Measurements from ENCODE around the gene TBATA. TPM values are rescaled to one million over a fixed set of nuclear protein-coding genes. Genes with fewer than 3 reads are reported as not detected.
"Not testable (repeated sequence)": the region's sequence is repeated elsewhere in the genome, so short reads cannot be mapped to it uniquely, and the experiment has no call there.

TBATA gene
- total RNA-seq, 1 experiment from 2014 or later: not detected

DNA sequence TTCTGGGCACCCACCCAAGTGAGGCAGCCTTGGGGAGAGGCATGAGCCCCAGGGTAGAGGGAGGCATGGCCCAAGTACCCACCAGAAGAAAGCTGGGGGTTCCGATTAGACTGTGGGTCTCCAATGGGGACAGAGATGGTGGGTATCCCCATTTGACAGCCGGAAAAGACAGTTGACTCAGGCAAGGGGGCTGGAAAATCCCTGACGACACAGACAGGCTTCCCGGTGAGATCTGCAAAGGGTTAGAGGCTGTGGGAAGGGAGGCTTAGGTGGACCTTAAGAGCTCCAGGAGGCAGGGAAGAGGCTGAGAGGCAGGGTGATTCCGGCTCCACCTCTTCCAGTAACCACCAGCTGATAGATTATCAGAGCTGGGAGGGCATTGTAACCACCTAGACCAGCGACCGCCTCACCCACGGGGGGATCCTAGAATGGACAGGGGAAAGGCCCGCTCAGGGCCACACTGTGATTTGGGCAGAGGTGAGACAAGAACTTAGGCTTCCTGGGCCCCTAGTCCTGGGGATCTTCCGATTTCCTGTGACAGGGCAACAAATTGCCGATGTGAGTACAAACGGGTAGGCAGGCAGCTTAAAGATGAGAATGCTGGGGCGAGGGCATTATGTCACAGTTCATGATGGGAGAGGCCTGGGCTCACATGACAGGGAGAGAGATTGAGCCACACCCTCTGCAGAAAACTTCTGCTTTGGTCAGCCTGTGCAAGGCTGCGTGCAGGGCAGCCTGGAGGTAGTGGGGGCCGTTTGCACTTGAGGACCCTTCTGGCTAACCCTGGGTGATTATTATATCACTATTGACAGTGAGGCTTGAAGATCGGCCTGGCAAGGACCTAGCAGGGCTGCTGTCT, 5.4 kb downstream of the TBATA start:
- DNase-seq (ENCODE audit: low read depth): no peak

DNA sequence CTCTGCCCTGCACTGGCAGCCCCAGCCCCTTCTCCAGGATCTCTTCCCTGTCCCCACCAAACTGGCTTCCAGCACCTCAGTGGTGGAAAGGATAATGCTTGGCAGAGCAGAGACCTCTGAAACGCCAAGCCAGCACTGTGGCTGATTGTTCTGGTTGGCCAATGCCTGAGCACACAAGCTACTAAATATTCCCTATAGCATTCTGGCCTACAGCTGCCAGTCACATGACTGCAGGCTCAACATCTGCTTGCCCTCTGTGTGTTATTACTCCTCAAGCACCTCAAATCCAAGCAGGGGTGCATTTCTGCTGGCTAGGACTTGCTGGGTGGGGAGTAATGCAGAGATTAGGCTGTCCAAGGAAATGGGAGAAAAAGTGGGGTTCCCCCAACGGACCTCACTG, 6.1 kb downstream of the TBATA start:
- no peak for DNase-seq (ENCODE audit: low read depth)

DNA sequence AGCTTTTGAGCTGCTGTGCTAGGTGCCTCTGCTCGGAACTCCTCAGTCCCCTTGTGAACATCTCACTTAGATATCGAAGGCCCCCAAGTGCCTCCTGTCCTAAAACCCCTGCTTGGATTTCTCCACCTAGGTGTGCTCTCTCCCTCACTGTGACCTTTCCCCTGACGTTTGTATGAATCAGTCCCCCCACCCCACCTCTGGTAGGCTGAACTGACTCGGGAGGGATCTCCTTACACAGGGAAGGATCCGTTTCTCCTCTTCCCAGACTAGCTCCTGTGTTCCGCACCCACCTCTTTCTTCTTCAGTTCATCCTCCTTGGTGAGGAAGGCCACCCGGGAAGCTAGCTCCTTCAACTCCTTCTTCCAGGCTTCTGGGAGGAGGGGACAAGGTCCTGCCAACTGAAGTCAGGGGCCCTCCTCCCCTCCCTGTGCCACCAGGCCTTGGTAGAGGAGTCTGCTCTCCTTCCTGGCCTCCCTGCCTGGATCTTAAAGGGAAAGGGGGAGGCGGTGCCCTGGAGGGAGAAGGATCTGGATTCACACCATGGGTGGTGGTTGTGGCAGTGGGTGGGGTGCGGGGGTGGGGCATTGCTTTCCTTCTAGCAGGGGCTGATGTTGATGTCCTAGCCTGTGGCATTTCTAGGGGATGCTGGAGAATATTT, 6.8 kb downstream of the TBATA start:
- DNase-seq (ENCODE audit: low read depth): no peak

DNA sequence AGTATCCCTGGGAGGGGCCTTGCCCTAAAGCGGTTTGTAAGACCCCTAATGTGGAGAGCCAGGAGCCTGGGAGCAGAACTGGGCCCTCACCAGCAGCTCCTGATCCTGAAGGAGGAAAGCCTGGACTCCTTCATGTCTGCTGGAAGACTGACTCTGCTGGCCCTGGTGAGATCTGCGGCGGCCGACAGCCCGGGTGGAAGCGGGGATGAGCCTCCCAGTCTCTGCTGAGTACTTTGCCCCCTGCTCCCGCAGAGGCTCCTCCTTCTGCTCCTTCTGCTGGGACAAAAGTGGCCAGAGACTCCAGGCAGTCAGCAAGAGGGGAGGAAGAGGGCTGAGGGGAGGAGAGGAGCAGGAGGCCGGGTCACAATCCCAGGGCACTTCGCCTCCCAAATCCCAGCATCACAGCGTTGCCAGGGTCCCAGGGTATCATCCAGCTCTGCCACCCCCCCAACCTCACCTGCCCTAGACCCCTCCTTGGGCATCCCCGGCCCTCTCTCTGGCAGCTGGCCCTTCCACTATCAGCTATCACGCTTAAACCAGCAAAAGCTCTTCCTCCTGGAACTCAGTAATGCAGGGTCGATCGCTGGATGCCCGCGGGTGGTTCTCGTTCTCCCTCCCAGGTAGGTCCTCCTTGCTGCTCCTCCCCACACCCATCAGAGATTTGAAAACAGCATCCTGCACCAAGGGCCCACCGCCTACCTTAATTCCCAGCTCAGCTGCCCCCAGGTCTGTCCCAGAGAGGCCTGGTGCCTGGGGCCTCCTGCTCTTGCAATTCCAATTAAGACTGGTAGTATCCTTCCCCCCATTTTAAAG, 7.9 kb downstream of the TBATA start:
- no peak for DNase-seq (ENCODE audit: low read depth)

DNA sequence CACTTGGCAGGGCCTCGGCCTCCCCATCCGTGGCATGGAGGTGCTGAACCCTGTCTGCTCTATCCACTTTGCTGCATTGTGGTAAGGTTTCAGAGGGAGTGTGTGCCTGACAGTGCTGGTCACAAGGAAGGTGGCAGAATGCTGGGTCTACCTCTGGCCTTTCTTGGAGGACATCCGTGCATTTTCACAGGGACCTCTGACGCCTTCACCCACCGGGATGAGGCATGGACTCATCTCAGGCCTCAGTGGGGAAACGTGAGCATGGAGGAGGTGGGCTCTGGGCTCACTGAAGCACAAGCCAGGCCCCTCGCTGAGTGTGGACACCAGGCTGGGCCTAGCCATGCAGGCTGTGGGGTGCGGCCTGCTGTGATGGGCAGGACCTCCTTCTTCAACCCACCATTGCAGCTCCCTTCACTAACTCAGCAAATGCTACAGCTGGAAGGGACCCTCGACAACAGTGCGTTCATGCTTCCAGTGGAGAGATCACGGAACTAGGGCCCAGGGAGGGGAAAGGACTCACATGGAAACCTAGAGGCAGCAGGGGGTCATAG, 8.6 kb downstream of the TBATA start:
- DNase-seq (ENCODE audit: low read depth): no peak

DNA sequence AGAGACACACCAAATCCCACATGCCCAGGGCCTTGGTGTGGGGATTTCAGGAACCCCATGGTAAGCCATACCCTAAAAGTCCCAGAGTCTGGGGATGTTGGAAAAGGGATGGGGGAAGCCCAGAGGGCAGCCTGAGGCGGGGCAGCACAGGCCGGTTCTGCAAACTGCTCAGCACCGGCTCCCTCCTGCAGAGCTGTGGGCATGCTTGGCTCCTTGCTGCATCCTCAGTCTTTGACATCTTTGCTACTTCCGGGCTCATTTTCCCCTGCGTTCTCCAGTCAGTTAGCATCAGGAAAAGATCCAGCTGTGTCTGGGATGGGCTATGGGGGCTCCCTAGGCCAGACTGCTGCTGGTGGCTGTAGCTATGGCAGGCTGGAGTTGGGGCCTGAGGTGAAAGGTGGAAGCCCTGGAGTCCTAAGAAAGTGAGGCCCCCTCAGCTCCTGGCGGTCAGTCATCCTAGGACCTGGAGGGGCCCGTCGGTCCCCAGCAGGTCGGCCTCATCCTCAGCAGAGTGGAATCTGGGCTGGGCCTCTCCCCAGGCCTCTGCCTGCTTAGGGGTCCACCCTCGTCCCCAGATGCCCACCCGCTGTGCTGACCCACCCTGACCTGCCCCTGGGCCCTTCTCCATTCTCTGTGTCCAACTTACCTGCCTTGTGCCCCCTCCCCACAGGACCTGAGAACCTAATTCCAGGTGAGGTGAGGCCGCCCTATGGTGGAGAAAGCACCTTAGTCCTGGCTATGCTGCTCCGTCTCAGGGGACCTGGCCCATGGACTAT, 9.3 kb downstream of the TBATA start:
- no peak for DNase-seq (ENCODE audit: low read depth)

DNA sequence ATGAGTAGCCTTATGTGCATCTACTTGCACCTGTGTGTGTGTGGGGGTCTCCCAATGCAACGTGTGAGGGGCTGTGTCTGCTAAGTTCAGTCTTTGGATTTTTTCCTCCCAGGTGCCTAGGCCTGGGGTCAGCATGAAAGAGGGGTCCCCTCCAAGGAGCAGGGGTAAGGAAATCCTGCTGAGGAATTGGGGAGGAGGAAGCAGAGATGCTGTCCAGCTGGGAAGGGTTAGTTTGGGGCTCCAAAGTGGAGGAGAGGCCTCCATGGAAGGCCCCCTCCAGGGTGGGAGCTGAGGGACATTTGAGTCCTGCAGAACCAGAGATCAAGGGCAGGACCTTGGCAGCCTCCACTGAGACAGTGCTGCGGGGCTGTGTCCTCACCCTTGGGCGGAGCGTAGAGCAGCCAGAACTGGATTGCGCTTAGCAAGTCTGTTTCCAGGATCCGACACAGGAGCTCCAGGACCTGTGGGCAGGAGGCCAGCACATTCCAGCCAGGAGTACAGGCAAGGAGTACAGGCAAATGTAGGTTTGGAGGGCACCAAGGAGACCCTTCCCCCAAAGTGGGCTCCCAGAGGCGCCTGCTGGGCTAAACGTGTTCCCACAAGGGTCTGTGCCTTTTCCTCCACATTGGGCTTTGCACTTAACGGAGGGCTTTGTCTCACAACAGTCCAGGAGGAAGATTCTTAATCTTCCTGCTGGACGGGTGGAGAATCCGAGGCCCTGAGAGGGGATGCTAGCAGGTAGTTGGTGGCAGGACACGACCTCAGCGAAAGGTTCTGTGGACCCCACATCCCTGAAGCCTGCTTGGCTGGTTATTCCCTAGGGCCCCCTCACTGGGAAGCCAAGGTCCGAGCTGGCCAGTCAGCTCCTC, 10.1 kb downstream of the TBATA start:
- no peak for DNase-seq (ENCODE audit: low read depth)

DNA sequence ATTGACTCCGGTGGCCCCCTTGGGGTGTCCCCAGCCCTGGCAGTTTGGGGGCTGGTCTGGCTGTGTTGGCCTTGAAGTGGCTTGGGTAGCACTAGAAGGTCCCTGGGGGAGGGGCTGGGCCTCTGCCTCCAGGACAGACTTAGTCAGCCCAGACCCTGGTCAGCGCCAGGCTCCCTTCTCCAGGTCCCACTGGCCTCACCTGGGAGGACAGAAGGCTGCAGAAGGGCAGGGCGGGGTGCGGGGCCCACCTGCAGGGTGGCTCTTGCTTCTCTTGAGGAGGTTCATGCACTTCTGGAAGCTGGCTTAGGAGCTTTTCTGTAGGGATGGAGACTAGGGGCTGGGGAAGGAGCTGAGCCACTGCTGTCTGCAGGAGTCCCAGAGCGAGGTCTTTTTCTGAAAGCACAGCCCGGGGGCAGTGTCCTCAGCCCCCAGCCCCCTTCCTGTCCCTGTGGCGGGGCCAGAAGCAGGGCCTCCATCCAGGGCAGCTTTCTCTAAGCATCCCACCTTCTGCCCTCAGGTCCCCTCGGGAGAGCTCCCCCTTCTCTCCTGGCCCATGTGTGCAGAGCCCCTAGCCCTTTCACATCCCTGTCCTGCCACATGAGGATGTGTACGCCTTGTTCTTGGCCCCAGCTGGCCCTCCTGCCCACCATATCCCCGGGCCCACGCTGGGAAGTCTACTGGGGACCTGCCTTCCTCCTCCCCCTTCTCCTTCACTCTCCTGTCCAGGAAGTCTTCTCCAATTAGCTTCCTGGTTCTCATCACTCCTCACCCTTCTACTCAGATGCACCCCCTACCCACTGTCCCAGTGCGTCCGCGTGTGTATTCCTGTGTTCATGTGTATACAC, 11.0 kb downstream of the TBATA start:
- DNase-seq (ENCODE audit: low read depth): no peak

DNA sequence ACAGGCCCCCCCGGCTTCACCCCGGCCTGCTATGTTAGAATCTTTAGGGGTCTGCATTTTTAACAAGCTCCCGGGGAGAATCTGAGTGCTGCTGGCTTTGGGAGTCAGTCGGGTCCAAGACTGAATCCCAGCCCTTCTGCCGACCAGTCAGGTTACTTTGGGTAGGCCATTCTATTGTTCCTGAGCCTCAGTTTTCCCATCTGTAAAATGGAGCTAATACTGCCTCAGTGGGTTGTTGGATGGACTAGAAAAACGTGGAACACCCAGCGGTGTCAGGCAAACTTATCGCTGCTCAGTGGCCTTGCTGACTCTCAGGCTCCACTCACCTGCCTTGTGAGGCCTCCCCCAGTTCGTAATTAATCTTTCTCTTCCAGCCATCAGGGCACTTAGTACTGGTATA, 11.7 kb downstream of the TBATA start:
- no peak for DNase-seq (ENCODE audit: low read depth)

DNA sequence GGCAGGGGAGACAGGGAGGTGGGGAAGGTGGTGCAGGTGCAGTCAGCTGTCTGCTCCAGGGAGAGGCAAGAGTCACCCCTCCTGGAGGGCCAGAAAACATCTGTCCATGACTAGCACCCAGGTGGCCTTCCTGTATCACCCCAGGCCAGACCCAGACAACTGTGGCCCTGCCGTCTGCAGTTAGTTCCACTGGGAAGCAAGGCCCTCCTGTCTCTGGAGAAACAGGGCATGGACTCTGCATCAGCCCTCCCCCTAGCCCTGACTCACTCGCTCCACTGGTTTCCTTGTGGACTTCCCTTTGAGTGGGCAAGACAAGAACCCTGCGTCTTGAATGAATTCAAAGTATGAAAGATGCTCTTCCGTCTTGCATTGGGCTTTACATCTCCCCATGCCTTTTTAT, 12.6 kb downstream of the TBATA start:
- no peak for DNase-seq (ENCODE audit: low read depth)

DNA sequence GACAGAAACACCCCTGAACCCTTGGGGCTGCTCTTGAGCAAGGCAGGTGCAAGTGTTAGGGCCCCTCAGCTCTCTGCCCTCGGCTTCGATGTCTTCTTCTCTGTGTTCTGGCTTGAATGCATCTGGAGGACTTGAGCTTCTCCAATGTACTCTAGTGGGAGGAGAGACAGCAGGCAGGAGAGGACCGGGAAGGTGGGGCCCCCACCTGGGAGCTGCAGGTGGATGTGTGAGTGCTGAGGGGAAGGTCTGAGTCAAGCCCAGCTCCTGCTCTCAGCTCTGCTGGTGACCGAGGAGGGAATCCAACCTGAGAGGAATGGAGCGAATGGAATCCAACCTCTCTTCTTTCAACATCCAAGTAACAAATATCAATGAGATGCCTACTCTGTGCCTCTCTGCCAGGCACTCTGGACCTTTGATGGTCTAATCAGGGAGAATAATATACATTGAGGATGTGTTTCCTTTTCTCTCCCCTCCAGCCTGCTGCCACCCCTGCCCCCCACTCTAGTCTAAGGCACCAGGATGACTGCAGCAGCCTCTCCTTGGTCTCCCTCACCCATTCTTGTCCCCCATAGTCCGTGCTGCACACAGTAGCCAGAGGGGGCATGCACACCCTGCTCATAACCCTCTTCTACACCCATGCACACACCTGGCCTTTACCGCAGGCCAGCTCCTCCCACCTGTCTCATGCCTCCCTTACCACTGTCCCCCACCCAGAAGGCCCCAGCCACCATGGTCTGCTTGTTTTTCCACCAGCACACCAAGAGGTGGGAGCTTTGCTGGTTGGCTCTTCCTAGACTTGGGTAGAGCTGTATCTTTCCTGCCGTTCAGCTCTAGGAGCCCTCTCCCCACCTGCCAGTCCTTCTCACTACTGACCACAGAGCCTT, 13.6 kb downstream of the TBATA start:
- DNase-seq (ENCODE audit: low read depth): no peak

DNA sequence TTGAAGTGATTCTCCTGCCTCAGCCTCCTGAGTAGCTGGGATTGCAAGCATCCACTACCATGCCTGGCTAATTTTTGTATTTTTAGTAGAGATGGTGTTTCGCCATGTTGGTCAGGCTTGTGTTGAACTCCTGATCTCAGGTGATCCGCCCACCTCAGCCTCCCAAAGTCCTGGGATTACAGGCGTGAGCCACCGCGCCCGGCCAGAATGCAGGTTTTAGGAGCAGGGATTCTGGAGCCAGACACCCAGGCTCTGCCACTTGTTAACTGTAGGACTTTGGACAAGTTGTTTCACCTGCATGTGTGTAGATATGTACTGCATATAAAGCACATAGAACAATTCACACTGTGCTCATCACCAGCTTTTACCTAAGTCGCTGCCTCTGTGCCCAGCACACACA, 14.7 kb downstream of the TBATA start:
- not testable (repeated sequence) for DNase-seq (ENCODE audit: low read depth)

DNA sequence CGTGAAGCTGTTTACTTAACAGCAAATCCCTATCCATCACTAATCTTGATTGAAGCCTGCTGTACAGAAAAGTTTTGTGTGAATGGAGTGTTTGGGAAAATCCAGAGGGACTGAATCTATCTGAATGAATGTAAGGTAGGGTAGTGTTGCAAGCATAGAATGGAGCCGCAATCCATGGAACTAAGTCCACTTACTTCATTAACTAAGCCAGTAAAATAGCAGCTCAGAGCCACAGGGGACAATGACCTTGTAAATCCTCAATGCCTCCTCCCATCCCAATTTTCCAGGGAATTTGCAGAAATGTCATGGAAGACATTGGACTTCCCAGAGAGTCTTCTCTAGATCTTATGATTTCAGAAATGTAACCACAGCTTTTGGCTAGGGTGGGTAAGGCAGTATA, 15.2 kb downstream of the TBATA start:
- no peak for DNase-seq (ENCODE audit: low read depth)

DNA sequence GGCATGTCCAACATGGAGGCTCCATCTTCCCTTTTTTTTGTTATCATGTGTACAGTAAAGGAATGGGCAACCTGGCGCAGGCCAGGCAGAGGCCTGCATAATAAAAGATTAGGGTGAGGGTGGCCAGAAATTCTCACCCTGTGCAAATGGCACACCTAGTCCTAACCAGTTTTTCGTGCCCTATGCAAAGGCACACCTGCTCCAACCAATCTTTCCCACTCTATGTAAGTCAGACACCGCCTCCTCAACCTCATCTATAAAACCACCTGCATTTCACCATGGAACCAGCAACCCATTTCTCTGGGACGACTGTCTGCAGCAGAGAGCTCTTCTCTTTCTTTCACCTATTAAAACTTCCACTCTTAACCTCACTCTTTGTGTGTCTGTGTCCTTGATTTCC, 16.1 kb downstream of the TBATA start:
- no peak for DNase-seq (ENCODE audit: low read depth)

DNA sequence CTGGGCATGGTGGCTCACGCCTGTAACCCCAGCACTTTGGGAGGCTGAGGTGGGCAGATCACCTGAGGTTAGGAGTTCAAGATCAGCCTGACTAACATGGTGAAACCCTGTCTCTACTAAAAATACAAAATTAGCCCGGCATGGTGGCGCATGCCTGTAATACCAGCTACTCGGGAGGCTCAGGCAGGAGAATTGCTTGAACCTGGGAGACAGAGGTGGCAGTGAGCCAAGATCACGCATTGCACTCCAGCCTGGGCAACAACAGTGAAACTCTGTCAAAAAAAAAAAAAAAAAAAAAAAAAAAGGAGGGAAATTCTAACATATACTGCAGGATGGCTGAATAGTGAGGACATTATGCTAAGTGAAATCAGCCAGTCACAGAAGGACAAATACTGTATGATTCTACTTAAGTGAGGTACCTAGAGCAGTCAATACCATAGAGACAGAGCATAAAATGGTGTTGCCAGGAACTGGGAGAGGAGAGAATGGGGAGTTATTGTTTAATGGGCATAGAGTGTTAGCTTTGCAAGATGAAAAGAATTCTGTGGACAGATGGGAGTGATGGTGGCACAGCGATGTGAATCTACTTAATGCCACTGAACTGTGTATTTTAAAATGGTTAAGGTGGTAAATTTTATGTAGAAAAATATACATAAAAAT, 17.0 kb downstream of the TBATA start:
- DNase-seq (ENCODE audit: low read depth): not testable (repeated sequence)

DNA sequence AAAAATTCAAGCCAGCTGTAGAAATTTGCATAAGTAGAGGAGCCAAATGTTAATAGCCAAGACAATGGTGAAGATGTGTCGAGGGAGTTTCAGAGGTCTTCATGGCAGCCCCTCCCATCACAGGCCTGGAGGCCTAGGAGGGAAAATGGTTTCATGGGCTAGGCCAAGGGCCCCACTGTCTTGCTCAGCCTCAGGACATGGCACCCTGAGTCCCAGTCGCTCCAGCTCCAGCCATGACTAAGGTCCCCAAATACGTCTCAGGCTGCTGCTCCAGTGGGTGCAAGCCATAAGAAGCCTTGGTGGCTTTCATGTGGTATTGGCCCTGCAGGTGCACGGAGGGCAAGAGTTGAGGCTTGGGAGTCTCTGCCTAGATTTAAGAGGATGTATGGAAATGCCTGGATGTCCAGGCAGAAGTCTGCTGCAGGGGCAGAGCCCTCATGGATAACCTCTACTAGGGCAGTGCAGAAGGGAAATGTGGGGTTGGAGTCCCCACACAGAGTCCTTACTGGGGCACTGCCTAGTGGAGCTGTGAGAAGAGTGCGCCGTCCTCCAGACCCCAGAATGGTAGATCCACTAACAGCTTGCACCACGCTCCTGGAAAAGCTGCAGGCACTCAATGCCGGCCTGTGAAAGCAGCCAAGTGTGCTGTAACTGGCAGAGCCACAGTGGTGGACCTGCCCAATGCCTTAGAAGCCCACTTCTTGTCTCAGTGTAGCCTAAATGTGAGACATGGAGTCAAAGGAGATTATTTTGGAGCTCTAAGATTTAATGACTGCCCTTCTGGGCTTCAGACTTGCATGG, 19.2 kb downstream of the TBATA start:
- DNase-seq (ENCODE audit: low read depth): no peak

DNA sequence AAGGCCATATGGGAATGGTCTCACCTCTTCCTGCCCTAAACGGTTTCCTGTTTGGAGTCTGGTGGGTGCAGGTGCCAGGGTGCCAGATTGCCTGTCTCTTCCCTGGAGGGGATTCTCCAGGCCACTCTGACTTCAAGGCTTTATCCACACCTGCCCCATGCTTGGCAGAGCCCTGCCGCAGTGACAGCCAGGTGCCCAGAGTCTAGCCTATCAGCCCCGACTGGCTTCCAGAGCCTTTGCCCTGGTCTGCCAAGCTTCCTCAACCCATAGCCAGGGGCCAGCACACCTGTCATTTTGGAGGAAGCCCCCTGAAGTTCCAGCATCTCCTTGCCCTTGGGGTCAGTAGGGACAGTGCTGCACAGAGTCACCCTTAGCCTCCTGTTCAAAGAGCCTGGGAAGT, 21.6 kb downstream of the TBATA start:
- no peak for DNase-seq (ENCODE audit: low read depth)
